A549 (cell line): ENCODE data around the gene CBLIF. TPM values are rescaled to one million over a fixed set of nuclear protein-coding genes. Genes with fewer than 3 reads are reported as not detected.

ENCODE experiments used
- ATAC-seq, 2 experiments: fragments of 200-7000 bp in 1 of 2; fragments of >200 bp in 1 of 2; cut with Nextera tagmentation in 1 of 2; cut with Tn5 transposase in 1 of 2; 3 replicates each; pipeline versions ENCODE4 v1.8.0 to v1.9.1; 2018 to 2020; ENCODE audit warnings: mild to moderate bottlenecking in 1 of 2, moderate library complexity in 1 of 2
- CTCF ChIA-PET: fragments of 300-600 bp; sonication (Branson Sonifier 250); formaldehyde crosslinking; extraction: SDS; loops from one replicate; lab custom pipeline; 2021; ENCODE audit warnings: antibody characterized with exemption, inconsistent platforms; lab: Yijun Ruan, JAX
- POLR2A ChIA-PET: fragments of 350-600 bp; formaldehyde crosslinking; extraction: SDS; loops from one replicate; lab custom pipeline; 2021; ENCODE audit warnings: antibody characterized with exemption, inconsistent platforms; lab: Yijun Ruan, JAX
- DNase-seq, 2 experiments: peaks; one replicate each; pipeline versions ENCODE4 v3.0.0 to v3.0.0-alpha.2; 2011 to 2016; ENCODE audit warnings: low read depth in 1 of 2, low spot score in 1 of 2
- FAIRE-seq: peaks from 2 replicates; lab custom pipeline; 2011; peaks lifted over from hg19 to GRCh38; lab: Jason Lieb, UNC
- H3K27ac ChIP-seq, 2 experiments: fragments of >200 bp; sonication (Bioruptor Twin); formaldehyde crosslinking; 3 replicates each; pipeline ENCODE4 v1.5.1; 2016 to 2017
- H3K4me1 ChIP-seq: fragments of >200 bp; sonication (Bioruptor Twin); formaldehyde crosslinking; 3 replicates; pipeline ENCODE4 v1.6.1; 2016
- H3K4me2 ChIP-seq: fragments of >200 bp; sonication (Bioruptor Twin); formaldehyde crosslinking; 3 replicates; pipeline ENCODE4 v1.6.1; 2016
- H3K4me3 ChIP-seq: fragments of >200 bp; sonication (Bioruptor Twin); formaldehyde crosslinking; 3 replicates; pipeline ENCODE4 v1.5.1; 2016
- H3K9me3 ChIP-seq: fragments of >200 bp; sonication (Bioruptor Twin); formaldehyde crosslinking; 3 replicates; pipeline ENCODE4 v1.6.1; 2016
- BCL3 ChIP-seq: fragments of >200 bp; sonication (Bioruptor Twin); formaldehyde crosslinking; IDR thresholded peaks from 3 replicates; pipeline ENCODE4 v1.6.1; 2016
- BHLHE40 ChIP-seq: IDR thresholded peaks from 2 replicates; pipeline ENCODE4 v1.6.1; 2012; ENCODE audit warnings: low read depth, low read length, inconsistent platforms
- CBX8 ChIP-seq: fragments of 200-600 bp; sonication (generic); IDR thresholded peaks from 2 replicates; pipeline ENCODE4 v1.6.1; 2016
- CHD4 ChIP-seq: fragments of 200-600 bp; sonication (generic); IDR thresholded peaks from 2 replicates; pipeline ENCODE4 v1.6.1; 2016; ENCODE audit warnings: antibody characterized with exemption, mild to moderate bottlenecking, borderline replicate concordance
- CTCF ChIP-seq: fragments of >200 bp; sonication (Bioruptor Twin); formaldehyde crosslinking; IDR thresholded peaks from 3 replicates; pipeline ENCODE4 v1.5.1; 2016
- EP300 ChIP-seq, 2 experiments: fragments of >200 bp; sonication (Bioruptor Twin); formaldehyde crosslinking; IDR thresholded peaks; 2 replicates in 1 of 2; 3 replicates in 1 of 2; pipeline ENCODE4 v1.6.1; 2016 to 2017
- HDAC2 ChIP-seq: fragments of 200-600 bp; sonication (generic); IDR thresholded peaks from 2 replicates; pipeline ENCODE4 v1.6.1; 2016
- HEYL ChIP-seq: fragments of 250-450 bp; sonication (Bioruptor Pico); IDR thresholded peaks from 2 replicates; pipeline ENCODE4 v1.8.0; 2021; ENCODE audit warnings: mild to moderate bottlenecking, moderate library complexity
- JUN ChIP-seq, 2 experiments: fragments of >200 bp; sonication (Bioruptor Twin); formaldehyde crosslinking; IDR thresholded peaks; 2 replicates in 1 of 2; 3 replicates in 1 of 2; pipeline ENCODE4 v1.6.1; 2016 to 2017
- KDM1A ChIP-seq: fragments of 200-600 bp; sonication (generic); IDR thresholded peaks from 2 replicates; pipeline ENCODE4 v1.6.1; 2016; ENCODE audit warnings: low read depth, mild to moderate bottlenecking
- MAZ ChIP-seq: fragments of 150-350 bp; IDR thresholded peaks from 2 replicates; pipeline ENCODE4 v1.6.1; 2014; ENCODE audit warnings: antibody characterized with exemption, low read depth, low read length, borderline replicate concordance
- NR3C1 ChIP-seq: fragments of >200 bp; sonication (Bioruptor Twin); formaldehyde crosslinking; IDR thresholded peaks from 3 replicates; pipeline ENCODE4 v1.6.1; 2017
- RFX5 ChIP-seq: fragments of 450-650 bp; IDR thresholded peaks from 2 replicates; pipeline ENCODE4 v1.7.1; 2014; ENCODE audit warnings: antibody characterized with exemption, mild to moderate bottlenecking, moderate library complexity
- RNF2 ChIP-seq: fragments of 200-600 bp; sonication (generic); IDR thresholded peaks from 2 replicates; pipeline ENCODE4 v1.6.1; 2016; ENCODE audit warnings: low read depth, mild to moderate bottlenecking, antibody characterized with exemption, moderate library complexity, borderline replicate concordance
- SMC3 ChIP-seq: fragments of >200 bp; sonication (Bioruptor Twin); formaldehyde crosslinking; IDR thresholded peaks from 3 replicates; pipeline ENCODE4 v1.6.1; 2018; ENCODE audit warnings: inconsistent platforms
- SREBF2 ChIP-seq: fragments of 450-650 bp; IDR thresholded peaks from 2 replicates; pipeline ENCODE4 v1.6.1; 2014; ENCODE audit warnings: mild to moderate bottlenecking, moderate library complexity
- TFCP2L1 ChIP-seq: fragments of 250-450 bp; sonication (Bioruptor Pico); IDR thresholded peaks from 2 replicates; pipeline ENCODE4 v1.5.0; 2021; ENCODE audit warnings: mild to moderate bottlenecking
- ZC3H11A ChIP-seq: fragments of 450-650 bp; IDR thresholded peaks from 2 replicates; pipeline ENCODE4 v1.6.1; 2014; ENCODE audit warnings: antibody characterized with exemption, mild to moderate bottlenecking
- WGBS: methylation state at CpG from one replicate; pipeline ENCODE4 v1.1.6; 2017; ENCODE audit errors: missing lambda C conversion rate; 5-methylcytosine and 5-hydroxymethylcytosine counted together
- polyA plus RNA-seq, 4 experiments: library from polyadenylated mRNA; depleted of rRNA in 3 of 4; stranded (reverse); fragments of >200 nt; fragmentation: RNase III in 1 of 4; extraction: RNeasy Plus Mini Kit Qiagen cat#74134 plus additional on column Dnase treatment in 1 of 4; gene quantifications; 2 replicates in 3 of 4; 3 replicates in 1 of 4; pipeline ENCODE4 v1.2.3, GENCODE V29; 2011 to 2017
- TF ChIP-seq, protein P1 (sequence below): IDR thresholded peaks from 2 replicates; pipeline ENCODE4 v1.6.1; 2012
- TF ChIP-seq, protein P2 (sequence below): fragments of 250-450 bp; sonication (Bioruptor Pico); IDR thresholded peaks from 2 replicates; pipeline ENCODE4 v1.5.0; 2021; ENCODE audit warnings: mild to moderate bottlenecking, moderate library complexity, borderline replicate concordance
- TF ChIP-seq, protein P3 (sequence below): fragments of 450-650 bp; IDR thresholded peaks from 2 replicates; pipeline ENCODE4 v1.6.1; 2014; ENCODE audit warnings: antibody characterized with exemption

The CBLIF gene
- polyA plus RNA-seq, 2 of the 4 experiments (the other 2 are of a cell fraction) = not detected

GRCh38 chr11:59794417-59794816 lies 50.9 kb downstream of the CBLIF start:
- POLR2A ChIA-PET = no interaction called here
- CTCF ChIA-PET = no interaction called here
- TF ChIP-seq CTCF = no peak
- TF ChIP-seq TFCP2L1 = no peak
- no peak for TF ChIP-seq SMC3
- no peak for TF ChIP-seq CBX8
- no peak for TF ChIP-seq SREBF2
- TF ChIP-seq HEYL (CRISPR knock-in tag) = no peak
- TF ChIP-seq KDM1A = no peak
- no peak for TF ChIP-seq CHD4
- TF ChIP-seq, protein P1, sequence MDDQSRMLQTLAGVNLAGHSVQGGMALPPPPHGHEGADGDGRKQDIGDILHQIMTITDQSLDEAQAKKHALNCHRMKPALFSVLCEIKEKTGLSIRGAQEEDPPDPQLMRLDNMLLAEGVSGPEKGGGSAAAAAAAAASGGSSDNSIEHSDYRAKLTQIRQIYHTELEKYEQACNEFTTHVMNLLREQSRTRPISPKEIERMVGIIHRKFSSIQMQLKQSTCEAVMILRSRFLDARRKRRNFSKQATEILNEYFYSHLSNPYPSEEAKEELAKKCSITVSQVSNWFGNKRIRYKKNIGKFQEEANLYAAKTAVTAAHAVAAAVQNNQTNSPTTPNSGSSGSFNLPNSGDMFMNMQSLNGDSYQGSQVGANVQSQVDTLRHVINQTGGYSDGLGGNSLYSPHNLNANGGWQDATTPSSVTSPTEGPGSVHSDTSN = no peak
- Histone ChIP-seq H3K4me2 (no peak overlapping the region), H3K4me1 (no peaks in the 10 kb centered on the region), H3K9me3 (no peaks in the 10 kb centered on the region), H3K4me3 (no peak overlapping the region), H3K27ac (no peak overlapping the region)
- DNase-seq = no peak
- no peak for FAIRE-seq
- WGBS = 82% methylated on average over 3 of the region's 3 CpGs
- ATAC-seq = no peak

DNA sequence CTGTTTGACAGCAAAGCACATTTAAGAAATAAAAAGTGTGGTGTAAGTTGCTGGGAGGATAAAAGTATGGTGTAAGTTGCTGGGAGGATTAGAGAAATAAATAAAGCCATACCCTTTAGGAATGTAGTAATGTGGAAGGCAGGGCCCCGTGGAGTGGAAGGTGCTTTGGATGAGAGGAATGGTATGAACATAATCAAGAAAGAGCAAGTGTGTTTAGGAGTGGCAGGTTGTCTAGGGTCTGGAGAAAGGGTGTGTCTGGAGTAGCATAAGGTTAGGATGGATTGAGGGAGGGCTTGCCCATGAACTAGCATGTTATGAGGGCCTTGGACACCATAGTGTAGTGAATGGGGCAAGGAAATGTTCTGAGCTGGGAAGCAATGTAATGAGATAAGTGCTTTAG lies 52.8 kb downstream of the CBLIF start:
- POLR2A ChIA-PET = no interaction called here
- H3K4me3 ChIP-seq = no peak overlapping the region

GRCh38 chr11:59791639-59792038 lies 53.7 kb downstream of the CBLIF start:
- ChIA-PET CTCF (interaction anchor here (0.6 to 3.6 kb wide), 3 partner anchors 10 to 185 kb away, joined by 3 to 24 read pairs (median 4); no protein-coding TSS in a partner anchor), POLR2A (no interaction called here)
- 96% methylated on average over 4 of the region's 4 CpGs for WGBS
- ATAC-seq (no peak), DNase-seq (no peak)
- Histone ChIP-seq H3K9me3 (no peaks in the 10 kb centered on the region), H3K4me2 (no peak overlapping the region), H3K4me1 (peaks cover 12% of the 10 kb centered on the region), H3K4me3 (no peak overlapping the region), H3K27ac (no peak overlapping the region)
- TF ChIP-seq RFX5 = no peak
- no peak for TF ChIP-seq JUN (IDR thresholded peaks at IDR 0.05)
- TF ChIP-seq, all 56 proteins: peak for 0
- no peak for FAIRE-seq

More for the DNA sequence above, 52.8 kb downstream of the CBLIF start:
- no peak for FAIRE-seq
- no peak for DNase-seq
- TF ChIP-seq HDAC2 (no peak), NR3C1 (no peak)
- no peak for ATAC-seq
- Histone ChIP-seq H3K4me2 (no peak overlapping the region), H3K27ac (no peak overlapping the region), H3K4me1 (peaks cover 3% of the 10 kb centered on the region), H3K9me3 (no peaks in the 10 kb centered on the region)
- CTCF ChIA-PET = interaction anchor here (1.1 to 3.6 kb wide), 5 partner anchors 9 to 39 kb away, joined by 4 to 24 read pairs (median 4); no protein-coding TSS in a partner anchor
- WGBS = 82% methylated on average over 1 of the region's 1 CpG

DNA sequence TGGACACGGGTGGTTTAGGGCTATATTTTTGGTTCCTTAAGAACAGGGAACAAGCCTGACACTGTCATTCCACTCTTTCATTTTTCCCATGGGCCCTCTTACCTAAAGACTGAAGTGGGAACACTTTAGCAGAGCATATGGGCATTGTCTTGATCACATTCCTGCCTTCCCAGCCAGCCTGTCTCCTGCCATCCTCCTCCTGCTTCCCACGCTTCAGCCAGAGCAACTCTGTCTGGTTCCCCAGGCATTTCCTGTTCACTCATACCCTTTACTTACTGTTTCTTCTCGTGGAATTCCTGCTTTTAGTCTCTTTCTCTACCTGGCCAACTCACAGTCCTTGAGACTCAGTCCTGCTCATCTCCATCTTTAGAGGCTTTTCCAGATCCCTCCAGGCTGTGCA lies 57.5 kb downstream of the CBLIF start:
- ATAC-seq (no peak), DNase-seq (no peak), FAIRE-seq (no peak)
- 87% methylated on average over 3 of the region's 3 CpGs for WGBS
- Histone ChIP-seq H3K4me3 (no peak overlapping the region), H3K4me1 (peaks cover 19% of the 10 kb centered on the region), H3K4me2 (no peak overlapping the region), H3K27ac (no peak overlapping the region), H3K9me3 (no peaks in the 10 kb centered on the region)
- POLR2A ChIA-PET = interaction anchor here (1.3 kb wide), 1 partner anchor 119 kb away, joined by 3 read pairs; the partner anchor contains the start of gene PATL1
- CTCF ChIA-PET = interaction anchor here (1.0 to 5.3 kb wide), 7 partner anchors 8 to 108 kb away, joined by 3 to 29 read pairs (median 5); no protein-coding TSS in a partner anchor
- TF ChIP-seq, protein P2, sequence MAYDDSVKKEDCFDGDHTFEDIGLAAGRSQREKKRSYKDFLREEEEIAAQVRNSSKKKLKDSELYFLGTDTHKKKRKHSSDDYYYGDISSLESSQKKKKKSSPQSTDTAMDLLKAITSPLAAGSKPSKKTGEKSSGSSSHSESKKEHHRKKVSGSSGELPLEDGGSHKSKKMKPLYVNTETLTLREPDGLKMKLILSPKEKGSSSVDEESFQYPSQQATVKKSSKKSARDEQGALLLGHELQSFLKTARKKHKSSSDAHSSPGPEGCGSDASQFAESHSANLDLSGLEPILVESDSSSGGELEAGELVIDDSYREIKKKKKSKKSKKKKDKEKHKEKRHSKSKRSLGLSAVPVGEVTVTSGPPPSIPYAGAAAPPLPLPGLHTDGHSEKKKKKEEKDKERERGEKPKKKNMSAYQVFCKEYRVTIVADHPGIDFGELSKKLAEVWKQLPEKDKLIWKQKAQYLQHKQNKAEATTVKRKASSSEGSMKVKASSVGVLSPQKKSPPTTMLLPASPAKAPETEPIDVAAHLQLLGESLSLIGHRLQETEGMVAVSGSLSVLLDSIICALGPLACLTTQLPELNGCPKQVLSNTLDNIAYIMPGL (CRISPR knock-in tag) = no peak
- no peak for TF ChIP-seq MAZ
- TF ChIP-seq, protein P3, sequence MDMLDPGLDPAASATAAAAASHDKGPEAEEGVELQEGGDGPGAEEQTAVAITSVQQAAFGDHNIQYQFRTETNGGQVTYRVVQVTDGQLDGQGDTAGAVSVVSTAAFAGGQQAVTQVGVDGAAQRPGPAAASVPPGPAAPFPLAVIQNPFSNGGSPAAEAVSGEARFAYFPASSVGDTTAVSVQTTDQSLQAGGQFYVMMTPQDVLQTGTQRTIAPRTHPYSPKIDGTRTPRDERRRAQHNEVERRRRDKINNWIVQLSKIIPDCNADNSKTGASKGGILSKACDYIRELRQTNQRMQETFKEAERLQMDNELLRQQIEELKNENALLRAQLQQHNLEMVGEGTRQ = no peak
- TF ChIP-seq HDAC2 = no peak
- TF ChIP-seq ZC3H11A = no peak
- TF ChIP-seq BHLHE40 = no peak
- TF ChIP-seq RNF2 = no peak
- no peak for TF ChIP-seq EP300 (IDR thresholded peaks at IDR 0.05)
- no peak for TF ChIP-seq BCL3
